ENCODE results near the gene MORC3. TPM values are rescaled to one million over a fixed set of nuclear protein-coding genes. Genes with fewer than 3 reads are reported as not detected.

MORC3 gene
- total and polyA plus RNA-seq, 2 donors (not counting 1 experiment from before 2014, with no cell fraction given): 44.9 to 104 TPM

- DNase-seq (no peak), ATAC-seq (ENCODE audit: low read depth) (no peak)
- no peaks in the 10 kb centered on the region for H3K4me1 ChIP-seq (ENCODE audit: control insufficient read depth in 2 of 2, insufficient read depth in 2 of 2, low read length in 2 of 2)
- H3K4me3 ChIP-seq (ENCODE audit: control extremely low read depth in 1 of 5, extremely low read depth in 1 of 5, insufficient read depth in 1 of 5, low read depth in 2 of 5, low read length in 4 of 5): no peak overlapping the region
- Mint-ChIP-seq H3K27ac (no peak overlapping the region), H3K27me3 (no peaks in the 10 kb centered on the region), H3K4me3 (no peak overlapping the region), H3K9me3 (ENCODE audit: insufficient read depth) (no peaks in the 10 kb centered on the region), H3K4me1 (no peaks in the 10 kb centered on the region)
- H3K9ac ChIP-seq (ENCODE audit: low read length): no peak overlapping the region
- H3K27me3 ChIP-seq (replicated peaks in 1 of 4; ENCODE audit: control extremely low read depth in 1 of 4, control insufficient read depth in 3 of 4, insufficient read depth in 4 of 4, low read length in 3 of 4): no peaks in the 10 kb centered on the region
- no peak overlapping the region for H2AFZ ChIP-seq (ENCODE audit: insufficient read depth, low read depth, low read length, poor library complexity, severe bottlenecking)
- TF ChIP-seq CTCF (IDR thresholded peaks at IDR 0.05) (no peak), EZH2 (IDR thresholded peaks at IDR 0.05; ENCODE audit: borderline replicate concordance, insufficient read depth, low read depth, low read length, poor library complexity, severe bottlenecking) (no peak)
- ChIA-PET POLR2A (interaction anchor here (0.9 kb wide), 1 partner anchor 207 kb away, joined by 3 read pairs; no protein-coding TSS in a partner anchor), CTCF (no interaction called here)
- no peak overlapping the region for H3K4me2 ChIP-seq (replicated peaks; ENCODE audit: low read depth, low read length, poor library complexity, severe bottlenecking)
- H3K27ac ChIP-seq (ENCODE audit: low read length in 2 of 2): no peak overlapping the region
- intact Hi-C loops (cut with micrococcal nuclease): no loop called here
- H4K20me1 ChIP-seq (ENCODE audit: control insufficient read depth, insufficient read depth, low read length, poor library complexity, severe bottlenecking): peaks cover 58% of the 10 kb centered on the region
- H3K36me3 ChIP-seq (replicated peaks in 1 of 2; ENCODE audit: control extremely low read depth in 1 of 2, control insufficient read depth in 1 of 2, extremely low read depth in 1 of 2, insufficient read depth in 2 of 2, low read length in 1 of 2): peaks cover 20 to 81% of the 10 kb centered on the region in 2 experiments
- no peaks in the 10 kb centered on the region for H3K9me3 ChIP-seq (ENCODE audit: control extremely low read depth in 1 of 3, control insufficient read depth in 2 of 3, insufficient read depth in 1 of 3, low read length in 2 of 3)
- peaks cover 39% of the 10 kb centered on the region for H3K79me2 ChIP-seq (ENCODE audit: control insufficient read depth, insufficient read depth, low read length)
- 100% methylated on average over 3 of the region's 11 CpGs for WGBS (ENCODE audit: insufficient coverage)
Measured at GRCh38 chr21:36350282-36350910, 30.4 kb downstream of the MORC3 start.

- no peak overlapping the region for H2AFZ ChIP-seq (ENCODE audit: insufficient read depth, low read depth, low read length, poor library complexity, severe bottlenecking)
- H3K4me1 Mint-ChIP-seq: no peaks in the 10 kb centered on the region
- POLR2A ChIA-PET: interaction anchor here (0.7 kb wide), 1 partner anchor 1467 kb away, joined by 4 read pairs; no protein-coding TSS in a partner anchor
- H3K27ac Mint-ChIP-seq: no peak overlapping the region
- no peak overlapping the region for H3K4me3 Mint-ChIP-seq
- H3K79me2 ChIP-seq (ENCODE audit: control insufficient read depth, insufficient read depth, low read length): peaks cover 27% of the 10 kb centered on the region
- peaks cover 51% of the 10 kb centered on the region for H4K20me1 ChIP-seq (ENCODE audit: control insufficient read depth, insufficient read depth, low read length, poor library complexity, severe bottlenecking)
- no peaks in the 10 kb centered on the region for H3K9me3 ChIP-seq (ENCODE audit: control extremely low read depth in 1 of 3, control insufficient read depth in 2 of 3, insufficient read depth in 1 of 3, low read length in 2 of 3)
- 100% methylated on average over 1 of the region's 5 CpGs for WGBS (ENCODE audit: insufficient coverage)
- peaks cover 24 to 78% of the 10 kb centered on the region in 2 experiments for H3K36me3 ChIP-seq (replicated peaks in 1 of 2; ENCODE audit: control extremely low read depth in 1 of 2, control insufficient read depth in 1 of 2, extremely low read depth in 1 of 2, insufficient read depth in 2 of 2, low read length in 1 of 2)
- intact Hi-C loops (cut with micrococcal nuclease): no loop called here
- H3K27me3 ChIP-seq (replicated peaks in 1 of 4; ENCODE audit: control extremely low read depth in 1 of 4, control insufficient read depth in 3 of 4, insufficient read depth in 4 of 4, low read length in 3 of 4): no peaks in the 10 kb centered on the region
- ATAC-seq (ENCODE audit: low read depth): no peak
- H3K27ac ChIP-seq (ENCODE audit: low read length in 2 of 2): no peak overlapping the region
- no peaks in the 10 kb centered on the region for H3K27me3 Mint-ChIP-seq
- H3K4me3 ChIP-seq (ENCODE audit: control extremely low read depth in 1 of 5, extremely low read depth in 1 of 5, insufficient read depth in 1 of 5, low read depth in 2 of 5, low read length in 4 of 5): no peak overlapping the region
- no peak for TF ChIP-seq EZH2 (IDR thresholded peaks at IDR 0.05; ENCODE audit: borderline replicate concordance, insufficient read depth, low read depth, low read length, poor library complexity, severe bottlenecking)
- no peak for TF ChIP-seq CTCF (IDR thresholded peaks at IDR 0.05)
- no peak overlapping the region for H3K4me2 ChIP-seq (replicated peaks; ENCODE audit: low read depth, low read length, poor library complexity, severe bottlenecking)
- CTCF ChIA-PET: interaction anchor here (0.6 to 1.3 kb wide), 2 partner anchors 96 to 202 kb away, joined by 3 read pairs; no protein-coding TSS in a partner anchor
- no peak for DNase-seq
- H3K4me1 ChIP-seq (ENCODE audit: control insufficient read depth in 2 of 2, insufficient read depth in 2 of 2, low read length in 2 of 2): no peaks in the 10 kb centered on the region
- H3K9ac ChIP-seq (ENCODE audit: low read length): no peak overlapping the region
- no peaks in the 10 kb centered on the region for H3K9me3 Mint-ChIP-seq (ENCODE audit: insufficient read depth)
Measured at GRCh38 chr21:36354918-36355680, 35.1 kb downstream of the MORC3 start.

All from B cell (primary cell).